Hepatocyte (in vitro differentiated cells): ENCODE measurements around the gene DMXL1. TPM values are rescaled to one million over a fixed set of nuclear protein-coding genes. Genes with fewer than 3 reads are reported as not detected.

ENCODE experiments used
- DNase-seq: peaks from one replicate; pipeline ENCODE4 v3.0.0-alpha.2; 2016; ENCODE audit warnings: low spot score
- H2AFZ ChIP-seq: fragments of 200-600 bp; sonication (generic); 2 replicates; pipeline ENCODE4 v1.6.0; 2016; ENCODE audit warnings: antibody characterized with exemption, mild to moderate bottlenecking
- H3K27ac ChIP-seq: fragments of 200-600 bp; sonication (generic); 2 replicates; pipeline ENCODE4 v1.5.1; 2016; ENCODE audit warnings: mild to moderate bottlenecking
- H3K27me3 ChIP-seq: fragments of 200-600 bp; sonication (generic); 2 replicates; pipeline ENCODE4 v1.6.1; 2016
- H3K36me3 ChIP-seq: fragments of 200-600 bp; sonication (generic); replicated peaks from 2 replicates; pipeline ENCODE4 v1.5.1; 2016; ENCODE audit warnings: low read depth; ENCODE audit not compliant: insufficient read depth
- H3K4me1 ChIP-seq: fragments of 200-600 bp; sonication (generic); 2 replicates; pipeline ENCODE4 v1.5.1; 2016; ENCODE audit warnings: mild to moderate bottlenecking, moderate library complexity; ENCODE audit not compliant: insufficient read depth
- H3K4me2 ChIP-seq: fragments of 200-600 bp; sonication (generic); 2 replicates; pipeline ENCODE4 v1.6.0; 2016
- H3K4me3 ChIP-seq: fragments of 200-600 bp; sonication (generic); 2 replicates; pipeline ENCODE4 v1.5.1; 2016; ENCODE audit warnings: mild to moderate bottlenecking
- H3K79me2 ChIP-seq: fragments of 200-600 bp; sonication (generic); 2 replicates; pipeline ENCODE4 v1.6.0; 2017; ENCODE audit warnings: mild to moderate bottlenecking
- H3K9me2 ChIP-seq: fragments of 200-600 bp; sonication (generic); replicated peaks from 2 replicates; pipeline ENCODE4 v1.6.0; 2017; ENCODE audit warnings: mild to moderate bottlenecking; ENCODE audit not compliant: insufficient read depth
- H3K9me3 ChIP-seq: fragments of 200-600 bp; sonication (generic); 2 replicates; pipeline ENCODE4 v1.5.1; 2016; ENCODE audit warnings: low read depth, mild to moderate bottlenecking
- H4K20me1 ChIP-seq: fragments of 200-600 bp; sonication (generic); 2 replicates; pipeline ENCODE4 v1.6.0; 2016; ENCODE audit warnings: mild to moderate bottlenecking; ENCODE audit not compliant: insufficient read depth, poor library complexity, severe bottlenecking
- CTCF ChIP-seq: fragments of 200-600 bp; sonication (generic); IDR thresholded peaks from 2 replicates; pipeline ENCODE4 v1.5.1; 2016; ENCODE audit warnings: antibody characterized with exemption, mild to moderate bottlenecking; ENCODE audit not compliant: poor library complexity
- EZH2 ChIP-seq: fragments of 200-600 bp; sonication (generic); IDR thresholded peaks from 2 replicates; pipeline ENCODE4 v1.6.1; 2016; ENCODE audit warnings: antibody characterized with exemption, mild to moderate bottlenecking, borderline replicate concordance
- EZH2phosphoT487 ChIP-seq: fragments of 200-600 bp; sonication (generic); IDR thresholded peaks from one replicate; pipeline ENCODE4 v1.6.1; 2018; ENCODE audit warnings: antibody characterized with exemption, mild to moderate bottlenecking, low read depth, moderate library complexity; ENCODE audit not compliant: unreplicated experiment, severe bottlenecking
- WGBS: methylation state at CpG from one replicate; pipeline ENCODE4 v1.1.6; 2016; ENCODE audit warnings: low lambda C conversion rate; ENCODE audit errors: missing lambda C conversion rate; 5-methylcytosine and 5-hydroxymethylcytosine counted together
- polyA plus RNA-seq: library from polyadenylated mRNA; unstranded; fragments of >200 nt; fragmentation: Nextera tagmentation; extraction: Ambion mirVana; gene quantifications from 2 replicates; pipeline ENCODE4 v1.2.1, GENCODE V29; 2016
- total RNA-seq: library from RNA; depleted of rRNA; stranded (reverse); fragments of >200 nt; gene quantifications from 2 replicates; pipeline ENCODE4 v1.2.3, GENCODE V29; 2014

Gene DMXL1
- total and polyA plus RNA-seq, 2 experiments from 2014 or later: 13.3 to 46.1 TPM

GRCh38 chr5:119268387-119269060, 197.6 kb downstream of the DMXL1 start:
- H3K4me2 ChIP-seq: peak overlapping the region; percentile 82
- peak overlapping the region; percentile 93 for H3K27ac ChIP-seq
- no peaks in the 10 kb centered on the region for H3K27me3 ChIP-seq
- H4K20me1 ChIP-seq: no peaks in the 10 kb centered on the region
- DNase-seq: peak; percentile 97
- TF ChIP-seq EZH2phosphoT487 (no peak), CTCF (no peak), EZH2 (no peak)
- no peaks in the 10 kb centered on the region for H3K9me2 ChIP-seq
- H3K4me3 ChIP-seq: peak overlapping the region; percentile 75
- H3K4me1 ChIP-seq: peaks cover 11% of the 10 kb centered on the region
- peaks cover 27% of the 10 kb centered on the region for H3K79me2 ChIP-seq
- H3K36me3 ChIP-seq: no peaks in the 10 kb centered on the region
- H2AFZ ChIP-seq: peak overlapping the region; percentile 92
- H3K9me3 ChIP-seq: no peaks in the 10 kb centered on the region
- WGBS: under 1% methylated on average over 43 of the region's 65 CpGs

GRCh38 chr5:119269061-119269944, 198.4 kb downstream of the DMXL1 start:
- no peaks in the 10 kb centered on the region for H3K27me3 ChIP-seq
- peak; percentile 45 for DNase-seq
- no peaks in the 10 kb centered on the region for H3K36me3 ChIP-seq
- H3K9me3 ChIP-seq: no peaks in the 10 kb centered on the region
- peak overlapping the region; percentile 82 for H3K4me2 ChIP-seq
- 6% methylated on average over 24 of the region's 24 CpGs for WGBS
- H3K4me3 ChIP-seq: peak overlapping the region; percentile 75
- peak overlapping the region; percentile 76 for H2AFZ ChIP-seq
- H3K79me2 ChIP-seq: peaks cover 29% of the 10 kb centered on the region
- H3K9me2 ChIP-seq: no peaks in the 10 kb centered on the region
- no peak for TF ChIP-seq CTCF
- no peak for TF ChIP-seq EZH2phosphoT487
- no peak for TF ChIP-seq EZH2
- H3K27ac ChIP-seq: peak overlapping the region; percentile 93
- peaks cover 19% of the 10 kb centered on the region for H3K4me1 ChIP-seq
- no peaks in the 10 kb centered on the region for H4K20me1 ChIP-seq

- no peak overlapping the region for H3K4me3 ChIP-seq
Measured at GRCh38 chr5:119270121-119270565, 199.3 kb downstream of the DMXL1 start.

More at GRCh38 chr5:119270121-119270565, 199.3 kb downstream of the DMXL1 start:
- WGBS: 84% methylated on average over 5 of the region's 5 CpGs
- H3K9me2 ChIP-seq: no peaks in the 10 kb centered on the region
- H3K4me2 ChIP-seq: peak overlapping the region; percentile 82
- no peaks in the 10 kb centered on the region for H3K9me3 ChIP-seq
- TF ChIP-seq CTCF: no peak
- TF ChIP-seq EZH2: no peak
- TF ChIP-seq EZH2phosphoT487: no peak
- DNase-seq: no peak
- H3K36me3 ChIP-seq: no peaks in the 10 kb centered on the region
- no peaks in the 10 kb centered on the region for H4K20me1 ChIP-seq
- H3K27ac ChIP-seq: peak overlapping the region; percentile 93
- peaks cover 29% of the 10 kb centered on the region for H3K79me2 ChIP-seq
- H3K4me1 ChIP-seq: peaks cover 27% of the 10 kb centered on the region
- H3K27me3 ChIP-seq: no peaks in the 10 kb centered on the region
- H2AFZ ChIP-seq: no peak overlapping the region
